ENCODE measurements around the gene NUSAP1.
"Not testable (repeated sequence)": the region's sequence is repeated elsewhere in the genome, so short reads cannot be mapped to it uniquely, and the experiment has no call there.

The NUSAP1 gene

GRCh38 chr15:41332194-41333025, at the start of gene NUSAP1, which contains the start of gene OIP5:
Gene NUSAP1, plus strand, starts transcription at chr15:41332881. Its CDS starts 77 bp downstream, at chr15:41332958.
Gene OIP5, minus strand, starts transcription at chr15:41332591. Its CDS starts 30 bp downstream, at chr15:41332561.
- peak; percentile 96 to 99 (median 97) for DNase-seq (ENCODE audit: low read depth in 3 of 3)

GRCh38 chr15:41282980-41283652, 49.6 kb upstream of the NUSAP1 start:
- not testable (repeated sequence) for DNase-seq (ENCODE audit: low read depth in 3 of 3)

- peak; percentile 95 to 98 (median 97) for DNase-seq (ENCODE audit: low read depth in 3 of 3)
These were observed 48.8 kb upstream of the NUSAP1 start for GRCh38 chr15:41283653-41284426.

GRCh38 chr15:41284427-41285177, 48.1 kb upstream of the NUSAP1 start:
- DNase-seq (ENCODE audit: low read depth in 3 of 3): peak in 1 of 3 donors; percentile 2

- peak in 1 of 3 donors; percentile 1 for DNase-seq (ENCODE audit: low read depth in 3 of 3)
These were observed 47.4 kb upstream of the NUSAP1 start for GRCh38 chr15:41285285-41285684.

- no peak for DNase-seq (ENCODE audit: low read depth in 3 of 3)
These were observed 45.9 kb upstream of the NUSAP1 start for GRCh38 chr15:41286665-41287333.

GRCh38 chr15:41288464-41288863, 44.2 kb upstream of the NUSAP1 start:
- no peak for DNase-seq (ENCODE audit: low read depth in 3 of 3)

GRCh38 chr15:41289953-41290352, 42.7 kb upstream of the NUSAP1 start:
- DNase-seq (ENCODE audit: low read depth in 3 of 3): no peak

- DNase-seq (ENCODE audit: low read depth in 3 of 3): no peak
These were observed 41.5 kb upstream of the NUSAP1 start for GRCh38 chr15:41291065-41291631.

- no peak for DNase-seq (ENCODE audit: low read depth in 3 of 3)
These were observed 40.2 kb upstream of the NUSAP1 start for GRCh38 chr15:41292521-41292920.

GRCh38 chr15:41301139-41301538, 31.5 kb upstream of the NUSAP1 start:
- DNase-seq (ENCODE audit: low read depth in 3 of 3): not testable (repeated sequence)

- DNase-seq (ENCODE audit: low read depth in 3 of 3): no peak
These were observed 31.1 kb upstream of the NUSAP1 start for GRCh38 chr15:41301587-41301986.

GRCh38 chr15:41304149-41304770, 28.4 kb upstream of the NUSAP1 start:
- DNase-seq (ENCODE audit: low read depth in 3 of 3): no peak

- DNase-seq (ENCODE audit: low read depth in 3 of 3): no peak
These were observed 25.0 kb upstream of the NUSAP1 start for GRCh38 chr15:41307679-41308078.

- DNase-seq (ENCODE audit: low read depth in 3 of 3): no peak
These were observed 23.3 kb upstream of the NUSAP1 start for GRCh38 chr15:41309226-41309905.

GRCh38 chr15:41320805-41321330, 11.8 kb upstream of the NUSAP1 start:
- DNase-seq (ENCODE audit: low read depth in 3 of 3): not testable (repeated sequence)

GRCh38 chr15:41323611-41324010, 9.1 kb upstream of the NUSAP1 start:
- DNase-seq (ENCODE audit: low read depth in 3 of 3): no peak

- DNase-seq (ENCODE audit: low read depth in 3 of 3): no peak
These were observed 1.4 kb upstream of the NUSAP1 start for GRCh38 chr15:41331281-41331680.

GRCh38 chr15:41331833-41332193, 868 bp upstream of the NUSAP1 start:
- DNase-seq (ENCODE audit: low read depth in 3 of 3): no peak

Measured in stimulated activated CD4-positive, alpha-beta T cell treated with anti-CD3 and anti-CD28 coated beads, TNF-alpha, amount 100 ng/mL, for 48 hours (primary cell).